Endothelial cell of umbilical vein (primary cell): ENCODE results near the gene POLN. TPM values are rescaled to one million over a fixed set of nuclear protein-coding genes. Genes with fewer than 3 reads are reported as not detected.

ENCODE experiments used
- BruUV-seq: library from RNA; stranded (reverse); fragments of 400-500 nt; replicated peaks from 2 replicates; lab custom pipeline; 2021; lab: Mats Ljungman, UMichigan
- CTCF ChIA-PET: fragments of 300-600, 350-600 bp; sonication (Branson Sonifier 250); formaldehyde crosslinking; loops from one replicate; lab custom pipeline; 2021; ENCODE audit warnings: antibody characterized with exemption, inconsistent platforms; lab: Charles Lee
- POLR2A ChIA-PET: fragments of 300-600, 350-600 bp; sonication (Branson Sonifier 250); formaldehyde crosslinking; loops from one replicate; lab custom pipeline; 2021; ENCODE audit warnings: antibody characterized with exemption, inconsistent platforms; lab: Charles Lee
- DNase-seq: peaks from one replicate; pipeline ENCODE4 v3.0.0-alpha.2; 2011; ENCODE audit warnings: low read depth, low spot score
- FAIRE-seq: peaks from 2 replicates; lab custom pipeline; 2011; peaks lifted over from hg19 to GRCh38; lab: Jason Lieb, UNC
- H2AFZ ChIP-seq: 2 replicates; pipeline ENCODE4 v1.6.0; 2012; ENCODE audit warnings: low read depth, low read length, control low read depth, inconsistent platforms
- H3K27ac ChIP-seq: 2 replicates; pipeline ENCODE4 v1.5.1; 2011; ENCODE audit warnings: low read depth, mild to moderate bottlenecking, control low read depth, low read length, moderate library complexity; ENCODE audit not compliant: insufficient read depth
- H3K27me3 ChIP-seq, 2 experiments: 2 replicates each; pipeline versions ENCODE4 v1.6.0 to v1.6.1; 2011; ENCODE audit warnings: low read length in 2 of 2, mixed read lengths in 1 of 2; ENCODE audit not compliant: control insufficient read depth in 2 of 2, insufficient read depth in 2 of 2
- H3K36me3 ChIP-seq, 2 experiments: 2 replicates in 1 of 2; 3 replicates in 1 of 2; pipeline ENCODE4 v1.5.1; 2011; ENCODE audit warnings: low read length in 2 of 2, mild to moderate bottlenecking in 1 of 2, moderate library complexity in 1 of 2; ENCODE audit not compliant: control insufficient read depth in 2 of 2, insufficient read depth in 2 of 2; ENCODE audit errors: extremely low read depth in 1 of 2
- H3K4me1 ChIP-seq: 3 replicates; pipeline ENCODE4 v1.5.1; 2011; ENCODE audit warnings: mild to moderate bottlenecking, low read length; ENCODE audit not compliant: control insufficient read depth, insufficient read depth; ENCODE audit errors: extremely low read depth
- H3K4me2 ChIP-seq: 2 replicates; pipeline ENCODE4 v1.6.1; 2011; ENCODE audit warnings: low read length, control low read depth, mixed read lengths; ENCODE audit not compliant: insufficient read depth
- H3K4me3 ChIP-seq, 3 experiments: fragments of 200-600 bp in 1 of 3; sonication (generic), shearing (Covaris generic) in 1 of 3; replicated peaks in 1 of 3; 2 replicates each; pipeline ENCODE4 v1.5.1; 2011 to 2016; ENCODE audit warnings: control low read depth in 3 of 3, low read length in 3 of 3, mild to moderate bottlenecking in 2 of 3, inconsistent platforms in 1 of 3, low read depth in 1 of 3, moderate library complexity in 1 of 3; ENCODE audit not compliant: insufficient read depth in 1 of 3
- H3K79me2 ChIP-seq: 2 replicates; pipeline ENCODE4 v1.6.0; 2012; ENCODE audit warnings: low read length, inconsistent platforms; ENCODE audit not compliant: control insufficient read depth, insufficient read depth
- H3K9ac ChIP-seq: replicated peaks from 2 replicates; pipeline ENCODE3; 2011; ENCODE audit warnings: low read length, control low read depth; ENCODE audit not compliant: insufficient read depth; ENCODE audit errors: extremely low read depth
- H3K9me1 ChIP-seq: replicated peaks from 3 replicates; pipeline ENCODE4 v1.6.0; 2011; ENCODE audit warnings: mild to moderate bottlenecking, low read length; ENCODE audit not compliant: control insufficient read depth, insufficient read depth; ENCODE audit errors: extremely low read depth
- H3K9me3 ChIP-seq: replicated peaks from 2 replicates; pipeline ENCODE4 v1.5.1; 2012; ENCODE audit warnings: low read length, inconsistent platforms; ENCODE audit not compliant: control insufficient read depth, insufficient read depth
- H4K20me1 ChIP-seq: replicated peaks from 2 replicates; pipeline ENCODE3; 2011; ENCODE audit warnings: mild to moderate bottlenecking, low read length; ENCODE audit not compliant: control insufficient read depth, insufficient read depth; ENCODE audit errors: extremely low read depth
- EZH2 ChIP-seq: IDR thresholded peaks from 2 replicates; pipeline ENCODE4 v1.6.1; 2012; ENCODE audit warnings: borderline replicate concordance, low read depth, mild to moderate bottlenecking, moderate library complexity, low read length, inconsistent platforms; ENCODE audit not compliant: severe bottlenecking
- JUN ChIP-seq: IDR thresholded peaks from 2 replicates; pipeline ENCODE4 v1.6.1; 2011; ENCODE audit warnings: borderline replicate concordance, low read depth; ENCODE audit not compliant: insufficient read length, insufficient read depth
- MAX ChIP-seq: IDR thresholded peaks from 2 replicates; pipeline ENCODE4 v1.6.1; 2011; ENCODE audit not compliant: insufficient read depth, insufficient read length
- MYC ChIP-seq: IDR thresholded peaks from one replicate; pipeline ENCODE4 v1.6.1; 2011; ENCODE audit warnings: mild to moderate bottlenecking, low read depth, low read length
- POLR2A ChIP-seq: IDR thresholded peaks from 2 replicates; pipeline ENCODE4 v1.6.1; 2012; ENCODE audit warnings: low read depth, mild to moderate bottlenecking, control low read depth, low read length
- dilution Hi-C: fragments of 300-500 bp; cut with MboI; formaldehyde crosslinking; loops from one replicate; pipeline ENCODE4 v1.15.0; 2019; ENCODE audit warnings: low sequenced_read_pairs; ENCODE audit not compliant: extremely low pct_ligation_motif_present
- intact Hi-C: fragments of 100-400 bp; cut with micrococcal nuclease; formaldehyde crosslinking; loops from one replicate; pipeline ENCODE4 v1.10.0; 2022
- polyA plus RNA-seq, 4 experiments: library from polyadenylated mRNA; depleted of rRNA in 3 of 4; stranded (reverse) in 3 of 4; unstranded in 1 of 4; fragments of >200 nt; gene quantifications; 2 replicates each; pipeline versions ENCODE4 v1.2.1 to v1.2.3, GENCODE V29; 2011 to 2012; ENCODE audit warnings: missing spikeins in 1 of 4
- total RNA-seq: library from RNA; stranded (reverse); gene quantifications from 2 replicates; pipeline ENCODE4 v1.2.3, GENCODE V29; 2021

The POLN gene
- total and polyA plus RNA-seq, 2 donors (not counting 3 experiments of a cell fraction or from before 2014, with no cell fraction given) = 1.3 to 4.2 TPM

- ChIA-PET CTCF (interaction anchor here (0.8 kb wide), 1 partner anchor 24 kb away, joined by 3 read pairs; no protein-coding TSS in a partner anchor), POLR2A (no interaction called here)
- no peaks in the 10 kb centered on the region for H3K27me3 ChIP-seq
- H3K36me3 ChIP-seq = no peaks in the 10 kb centered on the region
- H4K20me1 ChIP-seq = no peaks in the 10 kb centered on the region
- no TSS peak for BruUV-seq
- H3K9me1 ChIP-seq = no peaks in the 10 kb centered on the region
- H3K9ac ChIP-seq = no peak overlapping the region
- H2AFZ ChIP-seq = no peak overlapping the region
- intact Hi-C loops (no loop called here), dilution Hi-C loops (no loop called here)
- H3K9me3 ChIP-seq = no peaks in the 10 kb centered on the region
- no peak overlapping the region for H3K4me2 ChIP-seq
- no peak for FAIRE-seq
- no peak overlapping the region for H3K27ac ChIP-seq
- H3K79me2 ChIP-seq = no peaks in the 10 kb centered on the region
- H3K4me3 ChIP-seq = no peak overlapping the region
- H3K4me1 ChIP-seq = no peaks in the 10 kb centered on the region
- no peak for DNase-seq
- TF ChIP-seq MAX = no peak
- TF ChIP-seq EZH2 = no peak
- TF ChIP-seq JUN = no peak
These were observed 166.5 kb downstream of the POLN start for GRCh38 chr4:2075171-2075986.

- Histone ChIP-seq H3K9ac (no peak overlapping the region), H3K4me3 (no peak overlapping the region), H3K4me1 (no peaks in the 10 kb centered on the region), H3K36me3 (no peaks in the 10 kb centered on the region), H3K27ac (no peak overlapping the region), H3K4me2 (no peak overlapping the region), H3K9me1 (no peaks in the 10 kb centered on the region), H3K9me3 (no peaks in the 10 kb centered on the region), H4K20me1 (no peaks in the 10 kb centered on the region), H2AFZ (no peak overlapping the region), H3K79me2 (no peaks in the 10 kb centered on the region), H3K27me3 (no peaks in the 10 kb centered on the region)
- ChIA-PET POLR2A (no interaction called here), CTCF (interaction anchor here (0.8 kb wide), 1 partner anchor 24 kb away, joined by 3 read pairs; no protein-coding TSS in a partner anchor)
- BruUV-seq = no TSS peak
- DNase-seq (no peak), FAIRE-seq (no peak)
- no peak for TF ChIP-seq JUN
- no peak for TF ChIP-seq EZH2
- no peak for TF ChIP-seq POLR2A
- no peak for TF ChIP-seq MAX
- no peak for TF ChIP-seq MYC
- intact Hi-C loops (no loop called here), dilution Hi-C loops (no loop called here)
These were observed 167.3 kb downstream of the POLN start for GRCh38 chr4:2074588-2074987.
